ENCODE data around the gene TTC29.
"Not testable (repeated sequence)": the region's sequence is repeated elsewhere in the genome, so short reads cannot be mapped to it uniquely, and the experiment has no call there.

The TTC29 gene

GRCh38 chr4:146842876-146843275, 102.8 kb downstream of the TTC29 start:
- no peak overlapping the region for H3K27ac ChIP-seq
- no peak for TF ChIP-seq ZFX (IDR thresholded peaks at IDR 0.05; ENCODE audit: borderline replicate concordance)
- TF ChIP-seq CTCF (IDR thresholded peaks at IDR 0.05): no peak

- no peak for TF ChIP-seq ZFX (IDR thresholded peaks at IDR 0.05; ENCODE audit: borderline replicate concordance)
- TF ChIP-seq CTCF (IDR thresholded peaks at IDR 0.05): no peak
Measured at GRCh38 chr4:146840731-146841130, 104.9 kb downstream of the TTC29 start.

GRCh38 chr4:146835096-146835495, 110.6 kb downstream of the TTC29 start:
- no peak overlapping the region for H3K27ac ChIP-seq
- no peak for TF ChIP-seq ZFX (IDR thresholded peaks at IDR 0.05; ENCODE audit: borderline replicate concordance)
- TF ChIP-seq CTCF (IDR thresholded peaks at IDR 0.05): no peak

More at GRCh38 chr4:146840731-146841130, 104.9 kb downstream of the TTC29 start:
- no peak overlapping the region for H3K27ac ChIP-seq

GRCh38 chr4:146834263-146835034, 111.2 kb downstream of the TTC29 start:
- TF ChIP-seq ZFX (IDR thresholded peaks at IDR 0.05; ENCODE audit: borderline replicate concordance) (no peak), CTCF (IDR thresholded peaks at IDR 0.05) (no peak)
- no peak overlapping the region for H3K27ac ChIP-seq

GRCh38 chr4:146833530-146833929, 112.1 kb downstream of the TTC29 start:
- no peak for TF ChIP-seq ZFX (IDR thresholded peaks at IDR 0.05; ENCODE audit: borderline replicate concordance)
- TF ChIP-seq CTCF (IDR thresholded peaks at IDR 0.05): no peak
- H3K27ac ChIP-seq: no peak overlapping the region

GRCh38 chr4:146822980-146823379, 122.7 kb downstream of the TTC29 start:
- not testable (repeated sequence) for H3K27ac ChIP-seq

GRCh38 chr4:146814750-146815149, 130.9 kb downstream of the TTC29 start:
- TF ChIP-seq ZFX (IDR thresholded peaks at IDR 0.05; ENCODE audit: borderline replicate concordance) (no peak), CTCF (IDR thresholded peaks at IDR 0.05) (no peak)
- H3K27ac ChIP-seq: no peak overlapping the region

GRCh38 chr4:146795711-146796110, 150.0 kb downstream of the TTC29 start:
- no peak overlapping the region for H3K27ac ChIP-seq
- no peak for TF ChIP-seq CTCF (IDR thresholded peaks at IDR 0.05)
- no peak for TF ChIP-seq ZFX (IDR thresholded peaks at IDR 0.05; ENCODE audit: borderline replicate concordance)
